OCI-LY3 (cell line): ENCODE results near the gene TEX13B.

Source experiments
- H2AFZ ChIP-seq: fragments of 200-600, 300-600 bp; shearing (Covaris generic); 2 replicates; pipeline ENCODE4 v1.6.0; 2014; ENCODE audit warnings: antibody characterized with exemption, low read depth, low read length
- H3K27ac ChIP-seq: fragments of 200-600, 300-600 bp; sonication (generic); 2 replicates; pipeline ENCODE4 v1.5.1; 2014; ENCODE audit warnings: mild to moderate bottlenecking, low read length, moderate library complexity, mixed read lengths
- H3K27me3 ChIP-seq: fragments of 200-600, 300-600 bp; sonication (generic); 2 replicates; pipeline ENCODE4 v1.6.1; 2014; ENCODE audit warnings: low read depth, low read length, mixed read lengths
- H3K36me3 ChIP-seq: fragments of 200-600, 300-600 bp; sonication (generic); replicated peaks from 2 replicates; pipeline ENCODE3; 2014; ENCODE audit warnings: low read depth, low read length, mixed read lengths
- H3K4me1 ChIP-seq: fragments of 300-600, 200-600 bp; sonication (generic); 2 replicates; pipeline ENCODE4 v1.6.1; 2014; ENCODE audit warnings: low read length, mixed read lengths
- H3K4me2 ChIP-seq: fragments of 200-600, 300-600 bp; sonication (generic); 2 replicates; pipeline ENCODE4 v1.6.1; 2014; ENCODE audit warnings: low read length, mixed read lengths
- H3K4me3 ChIP-seq: fragments of 300-600, 200-600 bp; sonication (generic); 2 replicates; pipeline ENCODE4 v1.5.1; 2014; ENCODE audit warnings: antibody characterized with exemption, mild to moderate bottlenecking, low read length, moderate library complexity
- H3K79me2 ChIP-seq: fragments of 300-600, 200-600 bp; shearing (Covaris generic); 2 replicates; pipeline ENCODE4 v1.6.1; 2014; ENCODE audit warnings: mild to moderate bottlenecking, low read length, mixed read lengths
- H3K9ac ChIP-seq: fragments of 300-600, 200-600 bp; shearing (Covaris generic); 2 replicates; pipeline ENCODE4 v1.6.0; 2014; ENCODE audit warnings: mild to moderate bottlenecking, low read length, moderate library complexity
- H3K9me3 ChIP-seq: fragments of 200-600, 300-600 bp; shearing (Covaris generic); 2 replicates; pipeline ENCODE4 v1.6.1; 2014; ENCODE audit warnings: low read length, mixed read lengths; ENCODE audit not compliant: insufficient read depth
- H4K20me1 ChIP-seq: fragments of 200-600, 300-600 bp; sonication (generic); 2 replicates; pipeline ENCODE4 v1.6.1; 2016; ENCODE audit warnings: low read length, mixed read lengths; ENCODE audit not compliant: insufficient read depth
- EZH2phosphoT487 ChIP-seq: fragments of 200-600 bp; shearing (Covaris generic); IDR thresholded peaks from 2 replicates; pipeline ENCODE4 v1.6.1; 2018; ENCODE audit warnings: antibody characterized with exemption, mixed run types, low read depth
- TF ChIP-seq, protein P1 (sequence below): fragments of 200-600, 300-600 bp; sonication (generic); IDR thresholded peaks from 2 replicates; pipeline ENCODE4 v1.5.1; 2014; ENCODE audit warnings: antibody characterized with exemption, low read length, low read depth

Gene TEX13B

DNA sequence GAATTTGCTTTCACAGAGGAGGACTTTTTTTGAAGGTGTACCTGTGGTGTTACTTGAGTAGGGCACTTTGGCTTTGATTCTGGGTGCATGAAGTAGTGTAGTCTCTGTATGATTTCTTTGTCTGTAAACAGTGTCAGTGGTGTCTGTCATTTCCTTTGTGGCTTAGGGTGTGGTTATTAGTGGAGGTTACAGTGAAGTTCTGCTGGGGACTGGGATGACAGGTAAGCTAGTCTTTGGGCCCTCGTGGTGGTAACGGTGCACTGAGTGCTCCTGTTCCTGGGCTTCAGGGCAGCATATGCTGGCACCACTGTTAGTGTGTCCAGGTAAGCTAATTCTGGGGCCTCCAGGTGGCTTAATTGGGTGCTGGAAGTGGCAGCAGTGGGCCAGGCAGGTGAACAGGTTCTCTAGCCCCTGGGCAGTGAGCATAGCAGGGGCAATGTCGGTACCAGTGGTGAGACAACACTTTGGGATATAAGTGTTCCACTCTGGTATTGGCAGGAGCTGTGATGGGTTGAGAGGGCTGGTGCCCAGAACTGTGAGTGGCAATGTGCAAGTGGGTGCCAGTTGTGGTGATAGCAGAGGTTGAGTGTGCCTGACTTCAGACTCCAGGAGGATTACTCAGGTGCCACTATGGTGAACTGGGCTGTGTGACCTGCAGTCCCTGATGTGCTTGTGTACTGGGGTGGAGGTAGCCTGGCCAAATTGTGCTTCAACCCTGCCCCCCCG lies 36.6 kb upstream of the TEX13B start:
- no peak for TF ChIP-seq EZH2phosphoT487
- TF ChIP-seq, protein P1, sequence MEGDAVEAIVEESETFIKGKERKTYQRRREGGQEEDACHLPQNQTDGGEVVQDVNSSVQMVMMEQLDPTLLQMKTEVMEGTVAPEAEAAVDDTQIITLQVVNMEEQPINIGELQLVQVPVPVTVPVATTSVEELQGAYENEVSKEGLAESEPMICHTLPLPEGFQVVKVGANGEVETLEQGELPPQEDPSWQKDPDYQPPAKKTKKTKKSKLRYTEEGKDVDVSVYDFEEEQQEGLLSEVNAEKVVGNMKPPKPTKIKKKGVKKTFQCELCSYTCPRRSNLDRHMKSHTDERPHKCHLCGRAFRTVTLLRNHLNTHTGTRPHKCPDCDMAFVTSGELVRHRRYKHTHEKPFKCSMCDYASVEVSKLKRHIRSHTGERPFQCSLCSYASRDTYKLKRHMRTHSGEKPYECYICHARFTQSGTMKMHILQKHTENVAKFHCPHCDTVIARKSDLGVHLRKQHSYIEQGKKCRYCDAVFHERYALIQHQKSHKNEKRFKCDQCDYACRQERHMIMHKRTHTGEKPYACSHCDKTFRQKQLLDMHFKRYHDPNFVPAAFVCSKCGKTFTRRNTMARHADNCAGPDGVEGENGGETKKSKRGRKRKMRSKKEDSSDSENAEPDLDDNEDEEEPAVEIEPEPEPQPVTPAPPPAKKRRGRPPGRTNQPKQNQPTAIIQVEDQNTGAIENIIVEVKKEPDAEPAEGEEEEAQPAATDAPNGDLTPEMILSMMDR: no peak
- peaks cover 4% of the 10 kb centered on the region; the same call in 1 of the 2 replicates for H3K4me1 ChIP-seq

DNA sequence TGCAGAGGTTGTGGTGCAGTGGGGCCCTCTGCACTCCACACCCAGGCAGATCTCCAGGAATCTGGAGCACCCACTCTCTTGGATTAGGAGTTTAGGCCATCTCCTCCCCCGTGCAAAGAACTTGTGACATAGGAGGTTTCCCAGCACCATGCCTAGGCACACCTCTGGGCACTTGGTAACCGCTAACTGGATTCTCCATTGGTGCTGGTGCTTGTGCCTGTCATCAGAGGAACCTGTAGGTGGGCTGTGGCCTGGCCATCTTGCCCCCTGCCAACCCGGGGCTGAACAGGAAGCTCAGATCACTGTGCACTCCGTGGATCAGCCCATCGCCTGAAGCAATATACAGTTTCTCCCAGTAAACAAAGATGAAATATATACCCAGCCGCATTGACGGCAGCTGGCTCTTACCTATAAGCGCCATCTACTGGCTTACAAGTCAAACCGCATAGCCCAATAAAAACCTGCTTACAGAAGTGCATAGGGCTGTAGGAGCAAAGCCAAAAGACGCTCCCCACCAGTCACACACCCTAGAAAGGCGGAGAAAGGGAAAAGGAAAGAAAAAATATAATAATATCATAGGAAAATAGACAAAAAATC lies 19.1 kb upstream of the TEX13B start:
- Histone ChIP-seq H4K20me1 (no peaks in the 10 kb centered on the region), H3K4me3 (peak overlapping the region; percentile 31; the same call in 1 of the 2 replicates), H3K9ac (no peak overlapping the region), H2AFZ (peak overlapping the region; percentile 91), H3K27me3 (no peaks in the 10 kb centered on the region), H3K79me2 (no peaks in the 10 kb centered on the region), H3K4me2 (peak overlapping the region; percentile 50), H3K36me3 (no peaks in the 10 kb centered on the region), H3K27ac (no peak overlapping the region), H3K9me3 (no peaks in the 10 kb centered on the region), H3K4me1 (no peaks in the 10 kb centered on the region)
- no peak for TF ChIP-seq EZH2phosphoT487
- TF ChIP-seq, protein P1: peak; percentile 63

More for the DNA sequence above, 36.6 kb upstream of the TEX13B start:
- Histone ChIP-seq H3K4me2 (no peak overlapping the region), H3K4me3 (no peak overlapping the region), H3K9ac (no peak overlapping the region), H3K36me3 (no peaks in the 10 kb centered on the region), H4K20me1 (no peaks in the 10 kb centered on the region), H3K79me2 (no peaks in the 10 kb centered on the region), H3K9me3 (no peaks in the 10 kb centered on the region), H2AFZ (no peak overlapping the region), H3K27ac (no peak overlapping the region), H3K27me3 (no peaks in the 10 kb centered on the region; the same call in 1 of the 2 replicates)

DNA sequence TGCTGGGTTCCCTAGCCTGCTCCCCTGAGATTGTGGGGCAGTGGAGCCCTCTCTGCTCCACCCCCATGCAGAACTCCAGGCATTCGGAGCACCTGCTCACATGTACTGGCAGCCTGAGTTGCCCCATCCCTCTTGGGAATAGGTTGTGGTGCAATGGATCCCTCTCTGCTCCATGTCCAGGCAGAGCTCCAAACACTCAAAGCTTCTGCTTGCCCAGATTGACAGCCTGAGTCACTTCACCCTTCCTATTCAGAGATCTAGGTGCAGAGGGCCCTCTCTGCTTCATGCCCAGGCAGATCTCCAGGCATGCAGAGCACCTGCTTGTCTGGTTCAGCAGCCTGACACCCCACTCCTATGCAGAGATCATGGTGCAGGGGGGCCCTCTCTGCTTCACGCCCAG lies 18.6 kb upstream of the TEX13B start:
- Histone ChIP-seq H3K4me2 (no peak overlapping the region), H3K79me2 (no peaks in the 10 kb centered on the region), H3K36me3 (no peaks in the 10 kb centered on the region), H2AFZ (no peak overlapping the region), H3K4me3 (no peak overlapping the region), H3K9me3 (no peaks in the 10 kb centered on the region), H3K9ac (no peak overlapping the region), H3K27ac (no peak overlapping the region), H3K27me3 (no peaks in the 10 kb centered on the region), H3K4me1 (no peaks in the 10 kb centered on the region), H4K20me1 (no peaks in the 10 kb centered on the region)
- no peak for TF ChIP-seq EZH2phosphoT487
- TF ChIP-seq, protein P1: no peak

DNA sequence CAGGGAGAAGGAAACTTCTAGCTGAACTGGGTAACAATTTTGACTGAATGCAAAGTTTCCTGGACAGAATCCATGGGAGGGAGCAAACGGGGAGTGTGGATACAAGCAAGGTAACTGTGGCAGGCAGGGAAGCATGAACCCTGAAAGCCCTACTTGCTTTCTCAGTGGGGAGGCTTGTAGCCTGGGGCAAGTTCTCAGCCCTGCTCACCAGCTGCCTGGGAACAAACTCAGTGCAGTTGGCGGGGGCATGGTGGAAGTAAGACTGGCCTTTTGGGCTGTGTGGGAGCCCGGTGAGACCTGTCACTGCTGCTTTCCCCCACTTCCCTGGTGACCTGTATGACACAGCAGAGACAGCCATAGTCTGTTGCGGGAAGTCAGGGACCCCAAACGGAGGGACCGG lies 14.0 kb upstream of the TEX13B start:
- TF ChIP-seq EZH2phosphoT487: no peak
- TF ChIP-seq, protein P1: no peak
- Histone ChIP-seq H3K4me1 (no peaks in the 10 kb centered on the region), H3K36me3 (no peaks in the 10 kb centered on the region), H3K4me3 (no peak overlapping the region), H2AFZ (no peak overlapping the region), H3K79me2 (no peaks in the 10 kb centered on the region), H3K27ac (no peak overlapping the region), H3K9me3 (no peaks in the 10 kb centered on the region), H4K20me1 (no peaks in the 10 kb centered on the region), H3K27me3 (no peaks in the 10 kb centered on the region), H3K4me2 (no peak overlapping the region), H3K9ac (no peak overlapping the region)
